Activated naive CD8-positive, alpha-beta T cell treated with anti-CD3 and anti-CD28 coated beads for 36 hours (primary cell): ENCODE measurements around the gene NELFCD. TPM values are rescaled to one million over a fixed set of nuclear protein-coding genes. Genes with fewer than 3 reads are reported as not detected.
A peak's percentile ranks its signal among the peaks of the same experiment; 100 is the strongest.
"Not testable (repeated sequence)": the region's sequence is repeated elsewhere in the genome, so short reads cannot be mapped to it uniquely, and the experiment has no call there.

ENCODE experiments used
- DNase-seq: peaks from one replicate; pipeline ENCODE4 v3.0.0; 2021
- H3K27ac Mint-ChIP-seq: one replicate; pipeline ENCODE4 v1.8.0; 2022; ENCODE audit warnings: mild to moderate bottlenecking, moderate library complexity, mixed read lengths
- H3K27me3 Mint-ChIP-seq: one replicate; pipeline ENCODE4 v1.8.0; 2022; ENCODE audit warnings: mild to moderate bottlenecking, mixed read lengths
- H3K36me3 Mint-ChIP-seq: one replicate; pipeline ENCODE4 v1.8.0; 2021; ENCODE audit warnings: mild to moderate bottlenecking, mixed read lengths
- H3K4me1 Mint-ChIP-seq: one replicate; pipeline ENCODE4 v1.8.0; 2021; ENCODE audit warnings: mixed read lengths
- H3K4me3 Mint-ChIP-seq: one replicate; pipeline ENCODE4 v1.8.0; 2022; ENCODE audit warnings: mild to moderate bottlenecking, moderate library complexity, mixed read lengths
- H3K9me3 Mint-ChIP-seq: one replicate; pipeline ENCODE4 v1.8.0; 2022; ENCODE audit warnings: mixed read lengths
- total RNA-seq, 2 experiments: library from RNA; stranded (reverse); gene quantifications; one replicate each; pipeline ENCODE4 v1.2.3, GENCODE V29; 2021

Gene NELFCD
- total RNA-seq, 2 experiments from 2014 or later, result 84.1 to 91.2 TPM

DNA sequence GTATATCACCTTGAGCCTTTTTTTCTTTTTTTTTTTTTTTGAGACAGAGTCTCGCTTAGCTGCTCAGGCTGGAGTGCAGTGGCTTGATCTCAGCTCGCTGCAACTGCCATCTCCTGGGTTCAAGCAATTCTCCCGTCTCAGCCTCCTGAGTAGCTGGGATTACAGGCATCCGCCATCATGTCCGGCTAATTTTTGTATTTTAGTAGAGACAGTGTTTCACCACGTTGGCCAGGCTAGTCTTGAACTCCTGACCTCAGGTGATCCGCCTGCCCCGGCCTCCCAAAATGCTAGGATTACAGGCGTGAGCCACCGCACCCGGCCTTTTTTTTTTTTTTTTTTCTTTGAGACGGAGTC is 2.0 kb downstream of the NELFCD start:
- not testable (repeated sequence) for DNase-seq, H3K27ac Mint-ChIP-seq, H3K9me3 Mint-ChIP-seq, H3K27me3 Mint-ChIP-seq
- peak overlapping the region; percentile 12 for H3K4me3 Mint-ChIP-seq
- H3K4me1 Mint-ChIP-seq, result peaks cover 27% of the 10 kb centered on the region
- peaks cover 25% of the 10 kb centered on the region for H3K36me3 Mint-ChIP-seq

DNA sequence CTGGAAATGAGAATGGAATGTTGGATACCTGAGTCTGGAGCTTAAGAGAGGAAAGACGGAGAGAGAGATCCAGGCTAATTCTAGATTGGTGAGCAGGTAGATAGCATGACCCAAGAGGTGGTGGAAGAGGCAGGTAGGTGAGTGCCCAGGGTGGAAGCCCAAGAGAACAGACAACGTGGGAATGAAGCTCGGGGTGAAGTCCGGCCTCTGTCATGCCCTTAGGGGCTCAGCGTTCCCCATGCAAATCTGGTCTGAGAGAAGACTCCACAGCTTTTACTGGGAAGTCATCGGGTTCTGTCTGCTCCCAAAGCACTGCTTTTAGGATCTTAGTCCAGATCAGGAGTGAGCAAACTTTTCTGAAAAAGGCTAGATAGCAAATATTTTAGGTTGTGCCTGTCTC is 3.6 kb downstream of the NELFCD start:
- Mint-ChIP-seq H3K27ac (no peak overlapping the region), H3K4me3 (no peak overlapping the region), H3K36me3 (peaks cover 29% of the 10 kb centered on the region)

DNA sequence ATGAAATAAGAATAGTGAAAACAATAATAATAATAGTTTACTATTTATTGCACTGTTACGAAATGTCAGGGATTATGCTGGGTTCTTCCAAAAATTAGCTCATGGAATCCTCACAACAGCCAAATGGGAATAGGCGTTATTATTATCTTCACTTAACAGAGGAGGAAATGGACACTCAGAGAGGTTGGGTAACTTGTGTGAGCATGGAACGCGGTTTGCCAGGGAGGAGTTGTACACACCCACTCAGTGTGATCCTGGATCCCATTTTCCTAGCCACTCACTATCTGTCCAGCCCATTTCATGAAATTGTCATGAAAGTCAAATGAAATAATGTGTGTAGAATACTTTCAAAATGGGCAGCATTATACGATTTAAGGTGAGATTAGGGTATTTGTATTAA is 4.6 kb downstream of the NELFCD start:
- Mint-ChIP-seq H3K27ac (no peak overlapping the region), H3K36me3 (peaks cover 31% of the 10 kb centered on the region), H3K4me3 (no peak overlapping the region), H3K27me3 (no peaks in the 10 kb centered on the region), H3K9me3 (no peaks in the 10 kb centered on the region), H3K4me1 (peaks cover 27% of the 10 kb centered on the region)
- DNase-seq, result no peak

More for the DNA sequence above, 3.6 kb downstream of the NELFCD start:
- Mint-ChIP-seq H3K9me3 (no peaks in the 10 kb centered on the region), H3K27me3 (no peaks in the 10 kb centered on the region), H3K4me1 (peaks cover 27% of the 10 kb centered on the region)
- no peak for DNase-seq

DNA sequence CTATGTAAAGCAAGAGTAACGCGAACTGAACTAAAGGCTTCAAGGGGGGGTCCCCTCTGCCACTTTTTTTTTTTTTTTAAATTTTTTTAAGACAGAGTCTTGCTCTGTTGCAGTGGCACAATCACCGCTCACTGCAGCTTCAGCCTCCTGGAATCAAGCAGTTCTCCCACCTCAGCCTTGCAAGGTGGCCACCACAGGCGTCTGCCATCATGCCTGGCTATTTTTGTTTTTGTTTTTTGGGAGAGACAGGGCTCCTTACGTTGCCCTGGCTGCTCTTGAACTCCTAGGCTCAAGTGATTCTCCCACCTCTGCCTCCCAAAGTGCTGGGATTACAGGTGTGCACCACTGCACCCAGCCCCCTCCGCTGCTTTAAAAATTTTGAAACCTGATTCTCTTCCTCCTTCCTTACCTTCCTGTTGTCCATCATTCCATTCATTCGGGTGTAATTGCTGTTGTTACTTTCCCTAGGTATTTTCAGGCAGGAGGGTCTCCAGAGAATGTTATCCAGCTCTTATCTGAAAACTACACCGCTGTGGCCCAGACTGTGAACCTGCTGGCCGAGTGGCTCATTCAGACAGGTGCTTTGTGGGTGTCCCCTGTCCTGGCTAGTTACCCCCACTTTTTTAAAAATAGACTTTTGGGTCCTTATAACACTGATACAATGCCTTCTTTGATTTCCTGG is 5.4 kb downstream of the NELFCD start:
- Mint-ChIP-seq H3K36me3 (peaks cover 32% of the 10 kb centered on the region), H3K4me3 (no peak overlapping the region), H3K27me3 (no peaks in the 10 kb centered on the region), H3K9me3 (no peaks in the 10 kb centered on the region), H3K27ac (peak overlapping the region; percentile 16), H3K4me1 (peaks cover 27% of the 10 kb centered on the region)
- DNase-seq, result no peak

DNA sequence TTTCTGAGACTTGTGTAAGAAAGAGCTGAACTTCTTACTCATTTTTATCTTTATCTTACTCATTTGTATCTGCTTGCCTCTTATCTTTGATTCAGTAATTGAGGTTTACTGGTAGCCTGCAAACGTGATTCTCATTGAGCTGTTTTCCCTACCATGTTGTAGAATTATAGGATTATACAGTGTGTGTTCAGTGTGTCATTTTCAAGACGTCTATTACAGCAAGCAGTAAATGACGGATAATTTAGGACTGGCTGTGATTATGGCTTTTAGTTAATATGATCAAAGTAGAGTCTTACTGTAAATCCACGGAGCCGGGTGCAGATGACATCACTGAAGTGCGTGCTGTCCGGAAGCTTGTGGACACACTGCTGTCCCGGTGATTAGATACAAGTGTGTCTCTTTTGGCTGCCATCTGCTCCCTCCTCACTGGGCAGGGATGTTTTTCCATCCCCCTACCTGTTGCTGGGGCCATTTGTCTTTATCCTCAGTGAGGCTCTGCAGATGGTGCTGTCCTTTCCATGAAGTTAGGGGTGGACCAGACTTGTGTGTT is 6.0 kb downstream of the NELFCD start:
- Mint-ChIP-seq H3K4me3 (no peak overlapping the region), H3K9me3 (no peaks in the 10 kb centered on the region), H3K4me1 (peaks cover 27% of the 10 kb centered on the region), H3K27ac (peak overlapping the region; percentile 16), H3K27me3 (no peaks in the 10 kb centered on the region), H3K36me3 (peaks cover 34% of the 10 kb centered on the region)
- no peak for DNase-seq

DNA sequence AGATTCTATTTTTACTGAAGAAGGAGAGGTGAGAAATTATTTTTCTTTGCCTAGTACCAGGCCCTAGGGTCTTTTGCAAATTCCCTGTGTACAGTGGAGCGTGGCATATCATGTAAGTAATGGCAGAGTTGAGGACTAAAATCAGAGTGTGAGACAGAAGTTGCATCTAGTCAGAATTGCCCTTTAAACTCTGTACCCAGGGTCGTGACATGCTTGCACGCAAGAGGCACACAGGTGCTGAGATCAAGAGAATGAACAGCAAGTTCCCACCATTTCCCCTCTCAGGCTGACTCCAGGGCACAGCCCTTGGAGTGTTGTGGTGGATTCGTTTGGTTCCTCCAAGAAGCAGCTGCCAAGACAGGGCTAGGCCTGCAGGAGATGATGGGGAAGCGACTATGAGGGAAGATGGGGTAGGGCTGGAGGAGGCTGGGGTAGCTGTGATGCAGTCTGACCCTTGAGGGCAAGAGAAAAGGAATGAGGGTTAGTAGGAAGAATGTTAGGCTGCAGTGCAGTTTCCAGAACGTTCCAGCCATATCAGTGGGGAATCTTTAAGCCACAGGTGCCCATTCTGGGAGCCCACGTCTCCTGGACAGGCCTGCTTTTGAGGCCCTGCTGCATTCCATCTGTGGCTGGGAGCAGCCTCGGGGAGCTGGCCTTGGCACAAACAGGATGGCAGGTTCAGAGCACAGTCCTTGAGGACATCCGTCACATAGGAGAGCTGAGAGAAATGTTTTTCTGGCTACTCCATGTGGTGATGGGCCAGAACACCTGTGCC is 6.9 kb downstream of the NELFCD start:
- no peak for DNase-seq
- Mint-ChIP-seq H3K4me1 (peaks cover 20% of the 10 kb centered on the region), H3K36me3 (peaks cover 27% of the 10 kb centered on the region), H3K27ac (no peak overlapping the region), H3K4me3 (no peak overlapping the region), H3K9me3 (no peaks in the 10 kb centered on the region), H3K27me3 (no peaks in the 10 kb centered on the region)

DNA sequence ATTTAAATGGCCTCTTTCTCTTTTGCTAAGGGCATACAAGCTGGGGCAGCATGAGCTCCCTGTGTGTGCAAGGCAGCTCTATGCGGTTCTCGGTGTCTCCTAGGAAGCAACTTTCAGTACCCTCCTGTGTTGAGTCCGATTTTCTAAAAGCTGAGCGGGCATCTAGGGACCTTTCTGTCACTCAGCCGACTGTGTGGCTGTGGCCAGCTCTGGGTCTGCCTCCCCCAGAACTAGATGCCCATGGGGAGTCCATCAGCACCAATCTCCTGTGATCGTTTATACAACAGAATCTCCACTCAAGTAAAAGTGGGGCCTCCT is 7.5 kb downstream of the NELFCD start:
- peak overlapping the region; percentile 37 for H3K27ac Mint-ChIP-seq

DNA sequence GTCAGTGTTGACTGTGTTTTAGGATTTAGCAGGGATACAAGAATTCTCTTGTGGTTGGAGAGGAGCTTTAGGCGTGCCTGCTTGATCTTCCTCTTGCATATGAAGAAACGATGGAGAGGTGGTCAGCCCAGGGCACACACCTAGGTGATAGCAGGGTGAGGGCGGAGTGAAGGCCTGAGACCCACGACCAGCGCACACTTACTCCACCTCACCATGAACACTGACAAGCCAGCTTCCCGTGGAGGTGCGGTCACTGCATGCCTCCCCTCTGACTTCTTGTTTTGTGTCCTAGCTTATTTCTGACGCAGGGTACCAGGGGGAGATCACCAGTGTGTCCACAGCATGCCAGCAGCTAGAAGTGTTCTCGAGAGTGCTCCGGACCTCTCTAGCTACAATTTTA is 8.1 kb downstream of the NELFCD start:
- Mint-ChIP-seq H3K27ac (no peak overlapping the region), H3K36me3 (peaks cover 20% of the 10 kb centered on the region), H3K27me3 (no peaks in the 10 kb centered on the region), H3K9me3 (no peaks in the 10 kb centered on the region), H3K4me1 (peaks cover 13% of the 10 kb centered on the region), H3K4me3 (no peak overlapping the region)
- DNase-seq, result no peak

More for the DNA sequence above, 7.5 kb downstream of the NELFCD start:
- no peaks in the 10 kb centered on the region for H3K9me3 Mint-ChIP-seq
- no peak overlapping the region for H3K4me3 Mint-ChIP-seq
- H3K36me3 Mint-ChIP-seq, result peaks cover 27% of the 10 kb centered on the region
- DNase-seq, result no peak
- peaks cover 19% of the 10 kb centered on the region for H3K4me1 Mint-ChIP-seq
- no peaks in the 10 kb centered on the region for H3K27me3 Mint-ChIP-seq

DNA sequence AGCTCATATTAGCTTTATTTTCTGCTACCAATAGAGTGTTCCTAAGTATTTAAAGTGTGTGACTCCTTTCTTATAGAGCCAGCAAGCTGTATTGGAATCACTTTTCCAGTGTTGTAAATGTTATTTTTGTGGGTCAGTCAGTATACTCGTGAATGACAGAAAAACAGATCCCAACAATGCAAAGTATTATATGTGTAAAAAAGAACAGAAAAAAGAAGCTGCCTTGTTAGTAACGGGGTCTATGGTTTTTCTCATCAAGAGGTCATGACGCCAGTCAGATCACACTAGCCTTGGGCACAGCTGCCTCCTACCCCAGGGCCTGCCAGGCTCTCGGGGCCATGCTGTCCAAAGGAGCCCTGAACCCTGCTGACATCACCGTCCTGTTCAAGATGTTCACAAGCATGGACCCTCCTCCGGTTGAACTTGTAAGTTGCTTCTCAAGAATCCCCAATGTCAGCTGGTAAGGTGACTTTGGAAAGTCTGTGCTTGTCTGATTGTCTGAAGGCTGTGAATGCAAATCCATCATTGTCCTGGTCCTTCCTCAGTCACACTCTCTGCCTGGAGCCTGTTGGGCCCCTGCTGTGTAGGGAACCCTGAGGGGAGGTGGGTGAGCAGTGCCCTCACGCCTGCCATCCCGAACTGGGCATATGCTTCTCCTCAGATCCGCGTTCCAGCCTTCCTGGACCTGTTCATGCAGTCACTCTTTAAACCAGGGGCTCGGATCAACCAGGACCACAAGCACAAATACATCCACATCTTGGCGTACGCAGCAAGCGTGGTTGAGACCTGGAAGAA is 9.8 kb downstream of the NELFCD start:
- H3K27me3 Mint-ChIP-seq, result no peaks in the 10 kb centered on the region
- H3K4me1 Mint-ChIP-seq, result peaks cover 5% of the 10 kb centered on the region

DNA sequence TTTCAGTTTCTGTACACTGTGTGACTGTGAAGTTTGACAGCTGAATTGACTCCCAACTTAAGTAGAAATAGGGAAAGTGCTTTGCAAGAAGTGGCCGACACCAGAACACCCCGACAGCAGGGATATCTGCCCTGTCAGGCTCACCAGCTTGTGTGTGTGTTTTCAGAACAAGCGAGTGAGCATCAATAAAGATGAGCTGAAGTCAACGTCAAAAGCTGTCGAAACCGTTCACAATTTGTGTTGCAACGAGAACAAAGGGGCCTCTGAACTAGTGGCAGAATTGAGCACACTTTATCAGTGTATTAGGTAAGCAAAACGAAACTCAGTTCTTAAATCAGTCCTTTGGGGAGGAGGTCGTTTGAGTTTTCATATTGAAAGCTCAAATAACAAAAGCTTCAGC is 10.7 kb downstream of the NELFCD start:
- no peak for DNase-seq
- H3K27ac Mint-ChIP-seq, result no peak overlapping the region
- no peaks in the 10 kb centered on the region for H3K9me3 Mint-ChIP-seq
- H3K27me3 Mint-ChIP-seq, result no peaks in the 10 kb centered on the region
- peaks cover 30% of the 10 kb centered on the region for H3K36me3 Mint-ChIP-seq
- H3K4me1 Mint-ChIP-seq, result peaks cover 6% of the 10 kb centered on the region
- no peak overlapping the region for H3K4me3 Mint-ChIP-seq

More for the DNA sequence above, 9.8 kb downstream of the NELFCD start:
- Mint-ChIP-seq H3K9me3 (no peaks in the 10 kb centered on the region), H3K27ac (no peak overlapping the region), H3K36me3 (peaks cover 27% of the 10 kb centered on the region), H3K4me3 (no peak overlapping the region)
- DNase-seq, result no peak

DNA sequence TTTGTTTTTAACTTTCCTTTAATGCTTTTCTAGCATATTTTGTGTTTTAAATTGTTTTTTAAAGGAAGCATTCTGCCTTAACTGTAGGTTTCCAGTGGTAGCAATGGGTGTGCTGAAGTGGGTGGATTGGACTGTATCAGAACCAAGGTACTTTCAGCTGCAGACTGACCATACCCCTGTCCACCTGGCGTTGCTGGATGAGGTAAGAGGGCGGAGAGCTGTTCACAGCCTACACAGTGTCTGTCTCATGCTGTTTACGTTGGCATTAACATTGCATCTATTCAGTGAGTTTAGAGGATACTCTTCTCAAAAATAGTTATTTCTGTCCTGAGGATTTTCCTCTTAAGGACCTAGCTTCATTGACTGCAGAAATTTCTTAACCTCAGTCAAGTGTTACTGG is 11.9 kb downstream of the NELFCD start:
- DNase-seq, result no peak

DNA sequence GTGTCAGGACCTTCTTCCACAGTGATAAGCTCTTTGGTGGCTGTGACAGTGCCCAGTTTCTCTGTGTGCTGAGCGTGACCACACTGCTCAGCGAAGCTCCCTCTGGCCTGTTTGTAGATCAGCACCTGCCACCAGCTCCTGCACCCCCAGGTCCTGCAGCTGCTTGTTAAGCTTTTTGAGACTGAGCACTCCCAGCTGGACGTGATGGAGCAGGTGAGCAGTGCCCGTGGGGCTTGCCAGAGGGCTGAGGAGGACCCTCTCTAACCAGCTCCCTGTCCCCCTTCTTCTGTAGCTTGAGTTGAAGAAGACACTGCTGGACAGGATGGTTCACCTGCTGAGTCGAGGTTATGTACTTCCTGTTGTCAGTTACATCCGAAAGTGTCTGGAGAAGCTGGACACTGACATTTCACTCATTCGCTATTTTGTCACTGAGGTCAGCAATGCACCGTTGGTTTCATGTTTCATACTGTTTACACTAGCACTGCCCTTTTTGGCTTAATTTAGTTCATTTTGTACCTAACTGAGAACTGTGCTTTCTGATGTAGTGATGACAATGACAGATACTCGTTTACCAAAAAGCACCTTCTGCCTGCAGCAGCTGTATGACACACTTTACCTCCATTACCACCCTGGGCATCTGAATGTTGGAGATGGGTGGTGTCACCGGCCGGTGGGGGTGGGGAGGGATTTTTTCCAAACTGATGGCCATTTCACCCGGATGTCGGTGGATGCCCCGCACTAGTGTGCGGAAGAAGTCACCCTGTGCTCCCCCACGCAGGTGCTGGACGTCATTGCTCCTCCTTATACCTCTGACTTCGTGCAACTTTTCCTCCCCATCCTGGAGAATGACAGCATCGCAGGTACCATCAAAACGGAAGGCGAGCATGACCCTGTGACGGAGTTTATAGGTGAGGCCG is 12.5 kb downstream of the NELFCD start:
- Mint-ChIP-seq H3K27ac (no peak overlapping the region), H3K36me3 (peaks cover 27% of the 10 kb centered on the region), H3K4me1 (peaks cover 6% of the 10 kb centered on the region), H3K9me3 (no peaks in the 10 kb centered on the region), H3K27me3 (no peaks in the 10 kb centered on the region), H3K4me3 (no peak overlapping the region)
- no peak for DNase-seq

More for the DNA sequence above, 11.9 kb downstream of the NELFCD start:
- H3K4me1 Mint-ChIP-seq, result peaks cover 6% of the 10 kb centered on the region
- peaks cover 28% of the 10 kb centered on the region for H3K36me3 Mint-ChIP-seq
- H3K27ac Mint-ChIP-seq, result no peak overlapping the region
- H3K4me3 Mint-ChIP-seq, result no peak overlapping the region
- no peaks in the 10 kb centered on the region for H3K9me3 Mint-ChIP-seq
- no peaks in the 10 kb centered on the region for H3K27me3 Mint-ChIP-seq

DNA sequence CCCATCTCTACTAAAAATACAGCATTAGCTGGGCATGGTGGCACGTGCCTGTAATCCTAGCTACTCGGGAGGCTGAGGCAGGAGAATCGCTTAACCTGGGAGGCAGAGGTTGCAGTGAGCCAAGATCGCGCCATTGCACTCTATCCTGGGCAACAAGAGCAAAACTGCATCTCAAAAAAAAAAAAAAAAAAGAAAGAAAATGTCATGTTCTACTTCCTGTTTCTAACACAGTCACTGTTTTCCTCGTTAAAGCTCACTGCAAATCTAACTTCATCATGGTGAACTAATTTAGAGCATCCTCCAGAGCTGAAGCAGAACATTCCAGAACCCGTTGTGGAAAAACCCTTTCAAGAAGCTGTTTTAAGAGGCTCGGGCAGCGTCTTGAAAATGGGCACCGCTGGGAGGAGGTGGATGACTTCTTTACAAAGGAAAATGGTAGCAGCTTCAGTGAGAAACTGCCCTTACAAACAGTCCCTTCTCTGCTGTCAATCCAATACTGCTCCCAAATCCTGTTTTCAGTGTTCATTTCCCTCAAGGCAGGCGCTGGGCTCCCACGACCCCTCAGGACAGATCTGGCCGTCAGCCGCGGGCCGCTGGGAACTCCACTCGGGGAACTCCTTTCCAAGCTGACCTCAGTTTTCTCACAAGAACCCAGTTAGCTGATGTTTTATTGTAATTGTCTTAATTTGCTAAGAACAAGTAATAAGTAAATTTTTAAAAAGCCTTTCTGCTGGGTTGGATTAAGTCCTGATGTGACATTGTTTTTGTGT is 13.5 kb downstream of the NELFCD start:
- no peaks in the 10 kb centered on the region for H3K9me3 Mint-ChIP-seq
- no peak for DNase-seq
- H3K27me3 Mint-ChIP-seq, result no peaks in the 10 kb centered on the region
- H3K4me1 Mint-ChIP-seq, result peaks cover 6% of the 10 kb centered on the region
- peaks cover 22% of the 10 kb centered on the region for H3K36me3 Mint-ChIP-seq
- no peak overlapping the region for H3K4me3 Mint-ChIP-seq
- peak overlapping the region; percentile 20 for H3K27ac Mint-ChIP-seq
